Cardiac muscle cell (in vitro differentiated cells and primary cell): Measurements from ENCODE around the gene CD99L2. TPM values are rescaled to one million over a fixed set of nuclear protein-coding genes. Genes with fewer than 3 reads are reported as not detected.
A peak's percentile ranks its signal among the peaks of the same experiment; 100 is the strongest.

Experiments used
- DNase-seq, 2 donors: peaks; one replicate each; pipeline versions ENCODE4 v3.0.0 to v3.0.0-alpha.2; 2010 to 2017; ENCODE audit warnings: low read depth in 1 of 2, low spot score in 1 of 2
- H3K27ac ChIP-seq: fragments of 200-600 bp; sonication (generic); 2 replicates; pipeline ENCODE4 v1.5.1; 2016
- H3K27me3 ChIP-seq: fragments of 200-600 bp; sonication (generic); 2 replicates; pipeline ENCODE4 v1.6.0; 2016; ENCODE audit warnings: control low read depth
- H3K36me3 ChIP-seq: fragments of 200-600 bp; sonication (generic); 2 replicates; pipeline ENCODE4 v1.5.1; 2016; ENCODE audit warnings: control low read depth
- H3K4me1 ChIP-seq: fragments of 200-600 bp; sonication (generic); 2 replicates; pipeline ENCODE4 v1.8.1; 2017; ENCODE audit warnings: low read depth, mild to moderate bottlenecking, mixed run types
- H3K4me3 ChIP-seq: fragments of 200-600 bp; sonication (generic); 2 replicates; pipeline ENCODE4 v1.5.1; 2016; ENCODE audit warnings: mild to moderate bottlenecking
- H3K9me3 ChIP-seq: fragments of 200-600 bp; sonication (generic); 2 replicates; pipeline ENCODE4 v1.5.1; 2017; ENCODE audit warnings: low read depth, mild to moderate bottlenecking, control low read depth
- CTCF ChIP-seq: IDR thresholded peaks from 2 replicates; pipeline ENCODE4 v1.5.1; 2012; ENCODE audit warnings: low read depth, mild to moderate bottlenecking, low read length
- polyA plus RNA-seq: library from polyadenylated mRNA; unstranded; fragments of >200 nt; fragmentation: Nextera tagmentation; extraction: Ambion mirVana; gene quantifications from 2 replicates; pipeline ENCODE4 v1.2.1, GENCODE V29; 2016
- total RNA-seq: library from RNA; depleted of rRNA; stranded (reverse); fragments of >200 nt; gene quantifications from 2 replicates; pipeline ENCODE4 v1.2.3, GENCODE V29; 2016

The CD99L2 gene
- total and polyA plus RNA-seq, 2 experiments from 2014 or later = 44.7 to 53.5 TPM

GRCh38 chrX:150849996-150850720 is 48.3 kb downstream of the CD99L2 start:
- peaks cover 5% of the 10 kb centered on the region for H3K4me1 ChIP-seq
- no peak for TF ChIP-seq CTCF
- DNase-seq = peak in 1 of 2 donors; percentile 33
- no peak overlapping the region for H3K4me3 ChIP-seq
- H3K27ac ChIP-seq = no peak overlapping the region
- H3K36me3 ChIP-seq = no peaks in the 10 kb centered on the region
- H3K9me3 ChIP-seq = no peaks in the 10 kb centered on the region
- no peaks in the 10 kb centered on the region for H3K27me3 ChIP-seq

- TF ChIP-seq CTCF = no peak
- Histone ChIP-seq H3K36me3 (no peaks in the 10 kb centered on the region), H3K4me1 (peaks cover 5% of the 10 kb centered on the region), H3K27me3 (no peaks in the 10 kb centered on the region), H3K9me3 (no peaks in the 10 kb centered on the region), H3K4me3 (no peak overlapping the region), H3K27ac (no peak overlapping the region)
- no peak for DNase-seq
Observed at GRCh38 chrX:150849486-150849885, 49.0 kb downstream of the CD99L2 start.

GRCh38 chrX:150848914-150849365 is 49.5 kb downstream of the CD99L2 start:
- TF ChIP-seq CTCF = no peak
- no peaks in the 10 kb centered on the region for H3K36me3 ChIP-seq

DNA sequence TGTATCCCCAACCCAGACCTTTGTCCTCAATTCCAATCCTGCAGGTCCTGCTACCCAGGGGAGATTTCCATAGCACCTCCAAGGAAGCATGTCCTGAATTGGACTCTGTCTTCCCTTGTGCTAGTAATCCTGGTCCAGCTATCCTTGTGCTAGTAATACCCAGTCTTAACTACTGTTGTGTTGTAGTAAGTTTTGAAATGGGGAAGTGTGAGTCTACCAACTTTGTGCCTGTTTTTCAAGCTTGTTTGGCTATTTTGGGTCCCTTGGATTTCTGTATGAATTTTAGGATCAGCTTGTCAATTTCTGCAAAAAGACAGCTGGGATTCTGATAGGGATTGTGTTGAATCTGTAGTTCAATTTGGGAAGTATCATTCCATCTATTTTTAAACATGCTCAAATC is 51.4 kb downstream of the CD99L2 start:
- Histone ChIP-seq H3K36me3 (no peaks in the 10 kb centered on the region), H3K9me3 (no peaks in the 10 kb centered on the region), H3K4me3 (no peak overlapping the region), H3K27me3 (no peaks in the 10 kb centered on the region), H3K27ac (no peak overlapping the region), H3K4me1 (no peaks in the 10 kb centered on the region)
- no peak for TF ChIP-seq CTCF
- DNase-seq = no peak

More at GRCh38 chrX:150848914-150849365, 49.5 kb downstream of the CD99L2 start:
- Histone ChIP-seq H3K4me1 (peaks cover 5% of the 10 kb centered on the region), H3K9me3 (no peaks in the 10 kb centered on the region), H3K27me3 (no peaks in the 10 kb centered on the region), H3K27ac (no peak overlapping the region), H3K4me3 (no peak overlapping the region)
- peak in 1 of 2 donors; percentile 29 for DNase-seq

- H3K27me3 ChIP-seq = no peaks in the 10 kb centered on the region
- no peak for TF ChIP-seq CTCF
- H3K9me3 ChIP-seq = no peaks in the 10 kb centered on the region
- H3K4me3 ChIP-seq = no peak overlapping the region
- H3K4me1 ChIP-seq = no peaks in the 10 kb centered on the region
- H3K27ac ChIP-seq = no peak overlapping the region
- no peaks in the 10 kb centered on the region for H3K36me3 ChIP-seq
- DNase-seq = no peak
Observed at GRCh38 chrX:150846130-150846529, 52.3 kb downstream of the CD99L2 start.
